Loucy (cell line): ENCODE results near the gene PACRG.

Source experiments
- H2AFZ ChIP-seq: fragments of 200-600 bp; sonication (generic); 2 replicates; pipeline ENCODE4 v1.6.0; 2016; ENCODE audit warnings: antibody characterized with exemption, mild to moderate bottlenecking, low read length, moderate library complexity
- H3F3A ChIP-seq: fragments of 200-600 bp; 2 replicates; pipeline ENCODE4 v1.6.0; 2016; ENCODE audit warnings: antibody characterized with exemption, low read depth, mild to moderate bottlenecking
- H3K27me3 ChIP-seq: fragments of 200-600 bp; sonication (generic); 2 replicates; pipeline ENCODE4 v1.6.1; 2014; ENCODE audit warnings: low read length, mild to moderate bottlenecking; ENCODE audit not compliant: insufficient read depth, poor library complexity, severe bottlenecking
- H3K36me3 ChIP-seq: fragments of 200-600 bp; sonication (generic); 2 replicates; pipeline ENCODE4 v1.6.1; 2016; ENCODE audit warnings: low read length; ENCODE audit not compliant: insufficient read depth
- H3K4me1 ChIP-seq: fragments of 200-600 bp; sonication (generic); 2 replicates; pipeline ENCODE4 v1.5.1; 2014; ENCODE audit warnings: low read length, mild to moderate bottlenecking; ENCODE audit not compliant: insufficient read depth, poor library complexity, severe bottlenecking
- H3K4me2 ChIP-seq: fragments of 200-600 bp; sonication (generic); 2 replicates; pipeline ENCODE4 v1.6.0; 2014; ENCODE audit warnings: antibody characterized with exemption, low read length, low read depth, mild to moderate bottlenecking; ENCODE audit not compliant: poor library complexity, severe bottlenecking
- H3K4me3 ChIP-seq: fragments of 200-600 bp; sonication (generic); 2 replicates; pipeline ENCODE4 v1.5.1; 2014; ENCODE audit warnings: low read length, mild to moderate bottlenecking, mixed read lengths; ENCODE audit not compliant: poor library complexity, severe bottlenecking
- H3K79me2 ChIP-seq: fragments of 200-600 bp; sonication (generic); 2 replicates; pipeline ENCODE4 v1.6.1; 2014; ENCODE audit warnings: low read length; ENCODE audit not compliant: insufficient read depth
- H3K9ac ChIP-seq: fragments of 200-600 bp; sonication (generic); 2 replicates; pipeline ENCODE4 v1.6.0; 2014; ENCODE audit warnings: mild to moderate bottlenecking, low read depth, low read length, moderate library complexity; ENCODE audit not compliant: poor library complexity, severe bottlenecking
- H3K9me2 ChIP-seq: fragments of 200-600 bp; sonication (generic); replicated peaks from 2 replicates; pipeline ENCODE4 v1.6.1; 2016; ENCODE audit warnings: low read depth, low read length, mixed read lengths
- H3K9me3 ChIP-seq: fragments of 200-600 bp; sonication (generic); 2 replicates; pipeline ENCODE4 v1.6.1; 2014; ENCODE audit warnings: mild to moderate bottlenecking, antibody characterized with exemption, low read length, low read depth; ENCODE audit not compliant: insufficient read depth
- H4K20me1 ChIP-seq: fragments of 200-600 bp; sonication (generic); 2 replicates; pipeline ENCODE4 v1.6.0; 2014; ENCODE audit warnings: antibody characterized with exemption, low read length, mild to moderate bottlenecking; ENCODE audit not compliant: insufficient read depth, poor library complexity, severe bottlenecking
- EZH2phosphoT487 ChIP-seq: fragments of 200-600 bp; IDR thresholded peaks from 2 replicates; pipeline ENCODE4 v1.6.1; 2018; ENCODE audit warnings: antibody characterized with exemption, mild to moderate bottlenecking, moderate library complexity, borderline replicate concordance
- TF ChIP-seq, protein P1 (sequence below): fragments of 200-600 bp; sonication (generic); conservative IDR thresholded peaks from 2 replicates; pipeline ENCODE4 v1.5.1; 2014; ENCODE audit warnings: mild to moderate bottlenecking, antibody characterized with exemption, low read length

Gene PACRG

DNA sequence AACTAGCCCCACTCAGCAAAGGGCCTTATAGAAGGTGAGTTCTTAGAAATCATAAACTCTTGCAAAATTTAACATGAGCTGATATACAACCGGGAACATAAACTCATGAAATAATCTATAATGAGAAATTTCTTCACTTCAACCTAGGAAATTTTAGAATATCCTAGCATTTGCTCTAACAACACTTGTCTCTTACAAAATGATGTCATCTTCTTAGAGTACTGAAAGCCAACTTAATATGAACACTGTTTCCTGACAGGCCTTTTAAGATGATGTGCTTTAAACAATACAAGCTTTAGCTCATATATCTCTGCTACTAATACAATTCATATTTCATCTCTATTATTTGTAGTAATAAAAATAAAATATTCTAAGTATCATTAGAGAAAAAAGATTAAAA is 932 bp downstream of the PACRG start:
- Histone ChIP-seq H3K4me2 (no peak overlapping the region), H3F3A (no peaks in the 10 kb centered on the region), H3K9ac (no peak overlapping the region), H3K9me2 (no peaks in the 10 kb centered on the region), H2AFZ (no peak overlapping the region), H3K4me1 (no peaks in the 10 kb centered on the region), H3K27me3 (no peaks in the 10 kb centered on the region), H3K36me3 (no peaks in the 10 kb centered on the region), H3K9me3 (no peaks in the 10 kb centered on the region), H4K20me1 (no peaks in the 10 kb centered on the region), H3K4me3 (no peak overlapping the region), H3K79me2 (no peaks in the 10 kb centered on the region)
- TF ChIP-seq EZH2phosphoT487 = no peak
- TF ChIP-seq, protein P1, sequence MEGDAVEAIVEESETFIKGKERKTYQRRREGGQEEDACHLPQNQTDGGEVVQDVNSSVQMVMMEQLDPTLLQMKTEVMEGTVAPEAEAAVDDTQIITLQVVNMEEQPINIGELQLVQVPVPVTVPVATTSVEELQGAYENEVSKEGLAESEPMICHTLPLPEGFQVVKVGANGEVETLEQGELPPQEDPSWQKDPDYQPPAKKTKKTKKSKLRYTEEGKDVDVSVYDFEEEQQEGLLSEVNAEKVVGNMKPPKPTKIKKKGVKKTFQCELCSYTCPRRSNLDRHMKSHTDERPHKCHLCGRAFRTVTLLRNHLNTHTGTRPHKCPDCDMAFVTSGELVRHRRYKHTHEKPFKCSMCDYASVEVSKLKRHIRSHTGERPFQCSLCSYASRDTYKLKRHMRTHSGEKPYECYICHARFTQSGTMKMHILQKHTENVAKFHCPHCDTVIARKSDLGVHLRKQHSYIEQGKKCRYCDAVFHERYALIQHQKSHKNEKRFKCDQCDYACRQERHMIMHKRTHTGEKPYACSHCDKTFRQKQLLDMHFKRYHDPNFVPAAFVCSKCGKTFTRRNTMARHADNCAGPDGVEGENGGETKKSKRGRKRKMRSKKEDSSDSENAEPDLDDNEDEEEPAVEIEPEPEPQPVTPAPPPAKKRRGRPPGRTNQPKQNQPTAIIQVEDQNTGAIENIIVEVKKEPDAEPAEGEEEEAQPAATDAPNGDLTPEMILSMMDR = no peak

DNA sequence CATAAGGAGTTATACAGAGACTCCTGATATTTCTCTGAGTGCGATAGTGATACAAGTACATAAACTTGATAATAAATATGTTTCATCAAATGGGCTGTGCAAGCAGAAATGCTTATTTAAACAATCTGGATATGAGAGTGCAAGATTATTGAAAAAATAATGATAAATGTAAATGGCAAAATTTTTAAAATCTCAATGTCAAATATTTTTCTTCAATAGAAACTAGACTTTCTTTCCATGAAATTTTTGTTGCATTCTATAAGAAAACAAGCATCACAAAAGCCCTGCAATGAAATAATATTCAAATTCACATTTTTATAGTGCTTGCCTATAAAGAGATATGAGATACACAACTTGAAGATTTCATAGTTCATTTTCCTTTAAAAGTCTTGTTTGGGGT is 2.7 kb downstream of the PACRG start:
- H3K27me3 ChIP-seq = no peaks in the 10 kb centered on the region
- H2AFZ ChIP-seq = no peak overlapping the region
- TF ChIP-seq, protein P1 = no peak
- TF ChIP-seq EZH2phosphoT487 = no peak
- no peaks in the 10 kb centered on the region for H4K20me1 ChIP-seq
- H3K4me2 ChIP-seq = no peak overlapping the region
- H3K36me3 ChIP-seq = no peaks in the 10 kb centered on the region
- H3K9ac ChIP-seq = no peak overlapping the region
- H3K9me2 ChIP-seq = no peaks in the 10 kb centered on the region
- H3F3A ChIP-seq = no peaks in the 10 kb centered on the region
- H3K4me3 ChIP-seq = no peak overlapping the region
- H3K9me3 ChIP-seq = no peaks in the 10 kb centered on the region
- no peaks in the 10 kb centered on the region for H3K79me2 ChIP-seq
- H3K4me1 ChIP-seq = no peaks in the 10 kb centered on the region

DNA sequence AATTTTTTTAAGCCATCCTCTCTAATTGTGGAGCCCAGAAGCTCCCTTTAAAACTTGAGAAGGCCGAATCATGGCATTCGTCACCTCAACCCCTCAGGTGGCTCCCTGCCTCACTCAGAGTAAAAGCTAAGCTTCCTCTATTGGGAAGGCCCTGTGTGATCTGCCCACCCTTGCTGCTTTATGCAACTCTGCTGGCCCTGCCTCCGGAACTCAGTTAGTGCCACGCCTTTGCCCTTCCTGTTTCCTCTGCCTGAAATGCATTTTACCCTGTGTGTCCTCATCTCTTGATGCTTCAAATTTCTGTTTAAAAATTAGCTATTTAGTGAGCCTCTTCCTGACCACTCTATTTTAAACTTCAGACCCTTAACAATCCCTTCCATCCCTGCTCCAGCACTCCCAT is 5.7 kb downstream of the PACRG start:
- Histone ChIP-seq H3K27me3 (no peaks in the 10 kb centered on the region), H3K79me2 (no peaks in the 10 kb centered on the region), H3K9me2 (no peaks in the 10 kb centered on the region), H3K4me3 (no peak overlapping the region), H3K36me3 (no peaks in the 10 kb centered on the region), H3K4me1 (no peaks in the 10 kb centered on the region), H3K9ac (no peak overlapping the region), H4K20me1 (no peaks in the 10 kb centered on the region), H3K4me2 (no peak overlapping the region), H3F3A (no peaks in the 10 kb centered on the region), H2AFZ (no peak overlapping the region), H3K9me3 (no peaks in the 10 kb centered on the region)
- no peak for TF ChIP-seq EZH2phosphoT487
- TF ChIP-seq, protein P1 = no peak
